HG03108 (cell line): ENCODE data around the gene IER3IP1.
"Not testable (repeated sequence)": the region's sequence is repeated elsewhere in the genome, so short reads cannot be mapped to it uniquely, and the experiment has no call there.

Experiments used
- ATAC-seq: cut with Tn5 transposase; IDR thresholded peaks from one replicate; pipeline ENCODE4 v1.9.1; 2021; ENCODE audit warnings: moderate library complexity; ENCODE audit not compliant: unreplicated experiment

IER3IP1 gene

DNA sequence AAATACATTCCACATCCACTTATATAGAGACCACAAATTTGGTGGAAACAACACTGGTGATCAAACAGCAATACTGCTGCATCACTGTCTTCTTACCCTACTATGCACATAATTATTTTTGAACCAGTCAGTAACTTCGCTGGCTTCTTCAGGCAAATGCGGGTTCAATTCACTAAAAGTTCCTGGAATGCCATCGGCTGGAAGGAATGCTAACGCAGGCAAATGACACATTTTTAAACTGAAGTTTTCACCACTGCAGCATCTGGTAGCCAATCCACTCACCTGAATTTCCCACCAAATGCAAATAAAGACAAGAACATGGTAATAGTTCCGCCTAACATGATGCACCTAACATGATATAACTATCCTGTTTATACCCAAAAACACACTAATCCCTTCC is 15.9 kb downstream of the IER3IP1 start:
- ATAC-seq = no peak

DNA sequence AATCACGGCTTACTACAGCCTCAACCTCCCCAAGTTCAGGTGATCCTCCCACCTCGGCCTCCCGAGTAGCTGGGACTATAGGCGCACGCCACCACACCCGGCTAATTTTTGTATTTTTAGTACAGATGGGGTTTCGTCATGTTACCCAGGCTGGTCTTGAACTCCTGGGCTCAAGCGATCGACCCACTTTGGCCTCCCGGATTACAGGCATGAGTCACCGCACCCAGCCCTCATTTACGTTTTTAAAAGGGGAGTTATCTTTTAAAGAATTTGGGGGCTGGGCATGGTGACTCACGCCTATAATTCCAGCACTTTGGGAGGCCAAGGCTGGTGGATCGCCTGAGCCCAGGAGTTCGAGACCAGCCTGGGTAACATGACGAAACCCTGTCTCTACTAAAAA is 17.8 kb downstream of the IER3IP1 start:
- not testable (repeated sequence) for ATAC-seq

DNA sequence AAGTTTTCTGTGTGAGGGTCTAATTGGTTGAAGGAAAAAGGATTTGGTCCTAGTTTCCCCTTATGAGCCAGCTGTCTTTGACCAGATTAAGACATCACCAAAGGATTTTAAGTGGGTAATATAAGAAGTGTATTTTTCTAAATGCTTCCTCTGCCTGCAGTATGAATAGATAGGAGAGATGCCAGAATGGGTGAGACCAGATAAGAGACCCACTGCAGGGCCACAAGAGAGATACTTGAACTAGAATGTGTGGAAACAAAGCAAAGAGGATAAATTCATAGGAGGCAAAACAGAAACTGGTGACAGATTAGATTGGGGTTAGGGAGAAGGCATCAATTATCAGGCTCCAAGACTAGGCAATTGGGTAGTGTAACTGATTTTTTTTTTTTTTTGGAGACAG is 24.7 kb downstream of the IER3IP1 start:
- no peak for ATAC-seq

DNA sequence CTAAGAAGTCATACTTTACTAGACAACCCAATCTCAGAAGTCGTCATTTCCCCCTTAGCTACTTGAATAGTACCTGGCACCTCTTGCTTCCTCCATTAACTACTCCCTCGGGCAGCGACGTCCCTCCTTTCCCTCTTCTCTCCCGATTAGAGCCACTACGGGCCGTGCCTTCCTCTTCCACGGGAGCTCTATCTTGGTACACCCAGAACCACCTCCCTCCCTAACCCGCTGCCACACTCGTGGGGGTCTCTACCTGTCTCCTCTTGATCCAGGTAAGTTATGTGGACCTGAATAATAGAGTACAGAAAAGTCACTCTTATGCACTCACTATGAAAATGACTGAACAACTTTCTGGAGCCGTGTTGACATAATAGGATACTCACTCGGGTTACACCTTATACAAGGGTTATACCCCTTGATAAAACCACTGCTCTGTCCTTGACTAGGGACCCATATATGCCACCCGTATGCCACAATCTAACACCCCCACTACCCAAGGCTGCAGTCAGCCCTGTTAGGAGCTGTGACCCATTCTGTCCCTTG is 25.3 kb downstream of the IER3IP1 start:
- no peak for ATAC-seq

DNA sequence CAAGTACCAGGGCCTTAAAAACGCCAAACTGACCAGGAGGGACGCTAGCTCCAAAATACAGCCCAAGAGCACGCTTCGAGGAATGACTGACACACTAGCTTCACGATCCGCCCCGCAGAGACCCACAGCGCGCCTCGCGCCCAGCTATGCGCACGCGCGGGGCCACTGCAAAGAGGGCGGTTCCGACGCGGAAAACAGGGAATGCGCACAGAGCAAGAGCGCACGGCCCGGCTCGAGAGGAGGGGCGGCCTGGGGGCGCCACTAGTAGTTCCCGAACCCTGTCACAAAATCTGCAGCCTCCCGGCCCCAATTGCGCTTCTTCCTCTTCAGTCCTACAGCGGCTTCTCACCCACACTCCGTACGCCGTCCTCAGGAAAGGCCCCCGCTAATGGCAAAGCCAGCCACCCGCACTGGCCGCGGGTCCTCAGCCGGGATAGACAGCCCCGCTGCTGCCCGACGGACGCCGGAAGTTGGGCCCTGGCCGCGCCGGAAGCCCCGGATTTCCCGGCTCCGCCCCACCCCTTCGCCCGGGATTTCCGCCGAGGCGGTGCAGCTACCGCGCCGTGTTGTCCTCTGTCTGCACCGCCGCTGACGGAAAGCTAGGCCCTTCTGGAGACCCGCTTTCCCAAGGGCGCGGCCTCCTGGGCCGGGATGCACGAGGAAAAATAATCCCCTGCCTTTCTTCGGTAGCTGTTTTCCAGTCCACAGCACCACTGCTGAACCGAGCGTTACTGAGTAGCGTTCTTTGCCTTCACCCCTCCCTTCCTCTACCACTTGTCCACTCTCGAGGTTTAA is 25.9 kb downstream of the IER3IP1 start, which contains the start of gene HDHD2:
TSS of gene HDHD2 (minus strand) at position 472 of the 795 bp plus-strand sequence. CDS start 14,061 bp downstream, outside the sequence.
- ATAC-seq = peak; percentile 95

DNA sequence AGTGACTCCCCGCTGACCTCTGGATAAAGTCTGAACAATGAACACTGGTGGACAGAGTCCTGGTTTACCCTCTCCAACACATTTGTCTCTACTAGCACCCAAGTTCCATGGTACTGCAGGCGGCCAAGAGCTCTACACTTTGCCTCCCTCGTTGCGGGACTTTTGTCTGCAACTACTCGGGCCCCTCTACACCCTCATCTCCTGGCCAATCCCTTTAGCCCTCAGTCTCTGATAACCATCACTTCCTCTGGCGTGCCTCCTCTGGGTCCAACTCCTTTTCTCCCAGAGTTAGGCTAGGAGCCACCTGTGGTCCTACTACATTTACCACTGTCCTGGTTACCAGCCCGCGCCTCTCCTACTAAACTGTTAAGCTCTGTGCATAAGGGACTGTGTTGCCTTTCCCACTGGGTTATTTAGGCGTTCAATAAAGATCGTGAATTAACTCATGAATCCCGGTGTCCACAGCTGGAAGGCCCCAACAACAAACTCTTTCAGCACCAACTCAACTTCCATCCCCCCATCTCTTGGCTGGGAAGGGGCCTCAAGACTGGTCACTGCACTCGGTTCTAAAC is 26.6 kb downstream of the IER3IP1 start:
- ATAC-seq = no peak

DNA sequence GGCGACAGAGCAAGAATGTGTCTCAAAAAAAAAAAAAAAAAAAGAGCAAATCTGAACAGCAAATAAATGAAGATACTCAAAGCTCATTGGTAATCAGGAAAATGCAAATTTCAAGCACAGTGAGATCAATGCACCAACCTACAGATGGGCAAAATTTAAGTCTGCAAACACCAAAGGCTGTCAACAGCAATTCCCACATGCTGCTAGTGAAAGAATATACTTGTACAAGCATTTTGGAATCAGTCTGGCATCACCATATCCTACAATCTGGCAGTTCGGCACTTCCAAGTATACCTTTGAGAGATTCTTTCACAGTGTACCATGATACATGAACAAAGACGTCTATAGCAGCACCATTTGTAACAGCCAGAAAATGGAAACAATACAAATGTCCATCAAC is 30.0 kb downstream of the IER3IP1 start:
- no peak for ATAC-seq

DNA sequence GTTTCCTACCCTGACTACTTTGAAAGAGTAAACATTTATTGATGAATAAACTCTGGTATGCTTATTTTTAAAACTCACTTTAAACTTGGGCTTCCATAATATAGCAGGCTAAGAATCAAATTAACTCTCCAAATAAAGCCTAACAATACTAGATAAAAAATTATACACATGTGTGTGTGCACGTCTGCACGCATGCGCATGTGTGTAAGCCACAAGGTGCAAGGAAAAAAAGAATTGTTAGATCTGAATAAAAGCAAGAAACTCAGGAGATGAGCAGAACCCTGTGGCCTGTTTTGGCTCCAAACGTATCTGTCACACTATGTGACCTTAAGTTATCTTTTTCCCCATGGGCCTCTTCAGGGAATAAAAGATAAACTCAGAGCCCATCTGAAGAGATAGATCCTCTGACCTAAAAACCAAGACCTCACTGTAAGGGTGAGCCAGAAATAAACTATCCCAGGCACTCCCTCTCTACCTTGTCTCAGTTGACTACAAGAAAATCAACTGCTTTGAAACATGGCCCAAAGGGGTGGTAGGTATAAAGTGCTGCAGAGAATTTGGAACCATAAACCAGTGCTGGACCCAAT is 32.2 kb downstream of the IER3IP1 start:
- no peak for ATAC-seq

DNA sequence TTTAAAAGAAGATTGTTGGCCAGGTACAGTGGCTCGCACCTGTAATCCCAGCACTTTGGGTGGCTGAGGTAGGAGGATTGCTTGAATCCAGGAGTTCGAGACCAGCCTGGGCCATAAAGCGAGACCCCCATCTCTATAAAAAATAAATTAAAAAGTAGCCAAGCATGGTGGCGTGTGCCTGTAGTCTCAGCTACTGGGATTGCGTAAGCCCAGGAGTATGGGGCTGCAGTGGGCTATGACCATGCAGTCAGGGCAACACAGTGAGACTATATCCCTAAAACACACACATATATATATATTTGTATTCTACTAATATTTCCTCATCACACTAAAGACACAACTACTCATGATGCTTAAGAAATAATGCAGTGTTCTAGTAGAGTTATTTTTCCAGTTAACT is 33.0 kb downstream of the IER3IP1 start:
- ATAC-seq = no peak

DNA sequence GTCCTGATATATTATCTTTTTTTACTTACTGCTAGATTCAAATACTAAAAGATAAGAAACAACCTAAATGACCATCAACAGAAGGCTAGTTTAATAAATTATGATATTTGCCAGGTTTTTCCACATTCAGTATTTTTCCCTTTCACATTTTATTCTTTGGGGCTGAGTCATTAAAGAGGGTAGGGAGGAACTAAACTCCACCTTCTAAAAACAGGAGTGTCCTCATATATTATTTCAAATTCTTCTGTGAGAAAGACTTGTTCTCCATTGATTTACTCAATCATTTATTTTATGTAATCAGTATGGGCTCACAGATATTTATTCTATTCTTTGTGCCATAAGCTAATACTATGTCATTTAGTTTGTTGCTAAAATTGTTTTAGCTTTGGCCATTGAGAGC is 34.9 kb downstream of the IER3IP1 start:
- no peak for ATAC-seq

DNA sequence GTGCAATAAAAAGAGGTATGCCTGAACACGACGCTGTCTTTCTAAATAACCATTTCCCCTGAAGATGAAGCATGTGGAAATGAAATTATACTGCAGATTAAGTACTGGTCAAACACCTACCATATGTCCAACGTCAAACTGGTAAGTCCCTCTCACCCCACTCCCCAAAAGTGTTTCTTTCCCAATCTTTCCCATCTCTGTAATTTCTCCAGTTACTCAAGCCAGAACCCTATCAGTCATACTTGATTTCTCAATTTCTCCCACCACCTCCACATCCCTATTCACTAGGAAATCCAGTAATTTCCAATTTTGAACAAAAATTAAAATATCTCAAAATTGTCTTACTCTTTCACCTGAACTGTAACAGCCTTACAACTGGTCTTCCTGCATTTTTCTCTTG is 55.0 kb downstream of the IER3IP1 start:
- no peak for ATAC-seq

DNA sequence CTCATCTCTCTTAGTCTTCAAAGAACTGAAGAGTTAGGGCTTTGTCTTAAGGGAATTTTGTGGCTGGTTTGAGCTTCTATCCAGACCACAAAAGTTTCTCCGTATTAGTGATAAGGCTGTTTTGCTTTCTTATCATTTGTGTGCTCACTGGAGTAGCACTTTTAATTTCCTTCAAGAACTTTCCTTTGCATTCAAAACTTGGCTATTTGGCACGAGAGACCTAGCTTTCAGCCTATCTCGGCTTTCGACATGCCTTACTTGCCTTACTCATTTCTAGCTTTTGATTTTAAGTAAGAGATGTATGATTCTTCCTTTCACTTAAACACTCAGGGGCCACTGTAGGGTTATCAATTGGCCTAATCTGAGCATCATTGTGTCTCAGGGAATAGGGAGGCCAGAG is 55.7 kb downstream of the IER3IP1 start:
- ATAC-seq = peak; percentile 91

DNA sequence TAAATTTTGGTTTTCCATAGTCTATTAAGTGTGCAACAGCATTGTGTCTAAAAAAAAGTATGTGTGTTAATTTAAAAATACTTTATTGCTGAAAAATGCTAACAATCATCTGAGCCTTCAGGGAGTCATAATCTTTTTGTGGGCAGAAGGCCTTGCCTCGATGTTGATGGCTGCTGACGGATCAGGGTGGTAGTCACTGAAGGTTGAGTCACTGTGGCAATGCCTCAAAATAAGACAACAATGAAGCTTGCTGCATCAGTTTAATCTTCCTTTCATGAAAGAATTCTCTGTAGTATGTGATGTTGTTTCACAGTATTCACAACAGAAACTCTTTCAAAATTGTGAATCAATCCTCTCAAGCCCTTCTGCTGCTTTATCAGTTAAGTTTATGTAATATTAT is 57.2 kb downstream of the IER3IP1 start:
- ATAC-seq = no peak

DNA sequence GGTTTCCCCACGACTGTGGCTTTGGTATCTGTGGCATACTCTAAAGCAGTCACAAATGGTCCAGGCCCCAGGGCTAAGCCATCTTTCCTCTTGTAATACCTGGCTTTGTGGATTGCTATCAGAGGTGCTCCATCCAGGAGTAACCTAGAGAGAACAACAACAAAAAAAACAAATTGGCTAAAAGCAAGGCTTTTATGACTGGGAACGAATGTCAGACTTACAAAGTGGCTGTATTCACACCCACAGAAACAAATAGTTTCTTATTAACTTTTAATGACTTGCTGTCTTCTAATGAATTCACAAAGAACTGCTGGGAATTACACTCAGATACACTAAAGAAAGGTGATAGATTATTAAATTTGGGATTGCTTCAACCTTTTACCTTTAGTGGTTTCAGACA is 61.0 kb downstream of the IER3IP1 start:
- no peak for ATAC-seq

DNA sequence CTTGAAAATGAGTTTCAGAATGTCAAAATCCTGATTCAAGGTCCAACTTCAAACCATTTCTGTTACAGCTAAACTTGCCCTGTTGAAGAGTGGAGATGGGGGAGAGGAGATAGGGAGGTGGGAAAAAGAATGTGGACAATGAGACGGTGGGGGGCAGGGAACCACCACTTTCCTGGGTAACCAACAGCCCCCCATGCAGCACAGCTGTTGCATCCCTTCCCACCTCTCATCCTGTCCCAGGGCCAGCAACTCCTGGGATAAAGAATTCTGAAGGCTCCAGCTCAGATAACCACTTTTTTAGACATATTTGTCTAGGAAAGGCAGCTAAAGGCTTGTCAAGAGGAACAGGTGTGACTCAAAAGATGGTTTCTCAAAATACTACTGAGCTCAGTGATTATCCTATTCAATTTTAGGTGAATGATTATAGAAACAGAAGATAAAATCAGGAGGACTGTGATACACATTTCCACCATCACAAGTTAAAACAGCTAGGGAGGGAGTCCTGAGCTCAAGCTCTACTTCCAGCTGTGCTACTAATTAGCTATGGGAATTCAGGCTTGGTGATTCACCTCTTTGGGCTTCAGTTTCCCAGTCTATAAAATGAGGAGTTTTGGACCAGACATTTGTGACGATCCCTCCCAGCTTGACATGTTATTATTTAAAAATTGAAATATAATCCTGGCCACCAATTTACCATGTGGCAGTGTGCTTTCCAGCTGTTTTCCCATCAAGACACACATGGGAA is 62.2 kb downstream of the IER3IP1 start:
- no peak for ATAC-seq

DNA sequence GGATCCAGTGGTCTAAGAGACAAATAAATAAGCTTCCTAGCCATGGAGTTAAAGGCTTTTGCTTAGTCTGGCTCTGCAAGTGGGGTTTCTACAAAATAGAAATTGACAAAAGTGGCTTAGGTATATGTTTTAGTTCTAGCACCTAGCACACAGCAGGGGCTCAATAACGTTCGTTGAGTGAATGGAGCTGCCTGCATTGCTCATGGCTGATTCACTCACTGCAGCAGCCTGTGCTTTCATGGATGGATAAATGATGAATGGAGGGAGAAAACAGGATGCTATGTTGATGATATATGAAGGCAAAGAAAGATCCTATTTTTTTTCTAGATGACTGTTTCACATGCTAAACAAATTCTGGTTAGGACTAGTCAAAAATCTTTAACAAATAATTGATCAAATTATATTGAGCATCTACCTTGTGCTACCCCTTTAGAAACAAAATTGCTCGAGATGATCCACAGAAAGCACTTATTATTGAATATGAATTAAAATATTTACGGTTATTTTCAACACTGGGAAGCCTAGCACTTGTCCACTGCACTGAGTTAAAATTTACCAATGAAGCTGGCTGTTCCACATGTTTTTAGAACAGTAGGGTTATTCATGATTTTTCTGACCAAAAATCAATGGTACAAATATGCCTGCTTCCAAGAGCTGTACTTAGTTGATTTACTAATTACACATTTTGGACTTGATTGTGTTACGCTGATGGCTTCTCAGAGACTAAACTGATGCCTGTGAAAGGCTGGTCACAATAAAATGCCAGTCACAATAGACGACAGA is 65.5 kb downstream of the IER3IP1 start:
- no peak for ATAC-seq

DNA sequence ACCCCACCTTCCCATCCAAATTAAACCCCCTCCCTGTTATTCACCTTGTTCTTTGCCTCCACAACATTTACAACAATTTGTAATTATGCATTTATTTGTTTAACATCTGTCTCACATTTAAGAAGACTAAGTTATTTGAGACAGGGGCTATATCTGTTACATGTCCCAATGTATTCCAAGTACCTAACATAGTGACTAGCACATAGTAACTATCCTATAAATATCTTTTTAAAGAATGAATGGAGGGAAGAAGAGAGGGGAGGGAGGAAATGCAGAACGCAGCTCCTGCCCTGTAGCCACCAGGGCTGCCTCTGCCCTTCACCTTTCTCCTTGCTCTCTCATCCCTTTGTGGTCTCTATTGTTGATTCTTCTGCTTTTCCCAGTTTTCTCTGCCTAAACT is 66.4 kb downstream of the IER3IP1 start:
- ATAC-seq = no peak

DNA sequence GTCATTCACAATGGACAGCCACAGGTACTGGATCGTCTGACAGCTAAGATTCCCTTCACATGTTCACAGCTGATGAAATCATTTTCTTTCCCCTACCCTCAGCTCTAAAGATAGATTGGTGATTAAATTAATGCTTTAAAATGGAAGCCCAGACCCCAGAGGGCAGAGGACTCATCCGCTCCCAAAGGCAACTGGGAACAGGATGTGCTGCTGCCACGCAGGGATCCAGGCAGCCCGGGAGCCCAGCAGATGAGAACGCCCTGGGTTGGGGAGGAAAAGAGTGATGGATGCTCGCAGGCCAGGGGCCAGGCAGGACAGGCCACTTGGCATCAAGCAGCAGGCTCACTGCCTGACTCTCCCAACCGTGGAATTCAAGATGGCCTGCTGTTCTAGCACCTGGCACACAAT is 67.2 kb downstream of the IER3IP1 start:
- no peak for ATAC-seq

DNA sequence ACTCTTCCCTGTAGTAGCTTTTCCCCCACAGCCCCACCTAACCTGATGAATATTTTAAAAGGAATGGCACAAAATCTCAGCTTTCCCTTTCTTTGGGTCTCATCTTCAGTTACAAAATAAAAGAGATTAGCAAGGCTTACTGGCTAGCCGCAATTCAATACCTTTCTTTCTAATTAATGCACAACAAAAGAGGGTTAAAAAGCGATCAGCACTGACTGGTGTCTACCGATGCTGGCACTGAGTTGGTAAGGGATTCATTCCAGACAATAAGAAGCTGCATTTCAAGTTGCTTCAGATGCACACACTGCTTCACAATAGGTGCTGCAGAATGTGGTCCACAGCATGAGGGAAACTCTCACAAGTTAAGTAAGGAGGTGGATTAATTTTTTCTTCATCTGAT is 67.8 kb downstream of the IER3IP1 start:
- ATAC-seq = no peak
